B cell (primary cell): Measurements from ENCODE around the gene BHMT. TPM values are rescaled to one million over a fixed set of nuclear protein-coding genes. Genes with fewer than 3 reads are reported as not detected.

ENCODE experiments used
- ATAC-seq: fragments of 200-7000 bp; cut with Tn5 transposase; one replicate; pipeline ENCODE4 v1.10.0; 2021; ENCODE audit warnings: low read depth, mild to moderate bottlenecking, moderate number of reproducible peaks, moderate library complexity
- CTCF ChIA-PET: fragments of 350-600 bp; sonication (Branson Sonifier 250); formaldehyde crosslinking; loops from one replicate; lab custom pipeline; 2021; ENCODE audit warnings: antibody characterized with exemption, inconsistent platforms; lab: Charles Lee
- POLR2A ChIA-PET: fragments of 350-600 bp; sonication (Branson Sonifier 250); formaldehyde crosslinking; loops from one replicate; lab custom pipeline; 2021; ENCODE audit warnings: antibody characterized with exemption; lab: Charles Lee
- DNase-seq: peaks from one replicate; pipeline ENCODE4 v3.0.0; 2013
- H2AFZ ChIP-seq: 2 replicates; pipeline ENCODE4 v1.6.1; 2012; ENCODE audit warnings: mild to moderate bottlenecking, low read depth, low read length; ENCODE audit not compliant: insufficient read depth, poor library complexity, severe bottlenecking
- H3K27ac ChIP-seq, 2 donors: 1 replicate in 1 of 2; 2 replicates in 1 of 2; pipeline ENCODE4 v1.5.1; 2012 to 2013; ENCODE audit warnings: low read length in 2 of 2, mild to moderate bottlenecking in 2 of 2, moderate library complexity in 1 of 2
- H3K27me3 ChIP-seq, 4 experiments: fragments of 200-600 bp in 1 of 4; sonication (generic) in 1 of 4; replicated peaks in 1 of 4; 1 replicate in 2 of 4; 2 replicates in 2 of 4; pipeline versions ENCODE4 v1.6.1 to v1.7.0; 2013 to 2016; ENCODE audit warnings: low read length in 3 of 4, mild to moderate bottlenecking in 2 of 4, mixed read lengths in 1 of 4, moderate library complexity in 1 of 4; ENCODE audit not compliant: insufficient read depth in 4 of 4, control insufficient read depth in 3 of 4; ENCODE audit errors: control extremely low read depth in 1 of 4
- H3K36me3 ChIP-seq, 2 experiments: replicated peaks in 1 of 2; 1 replicate in 1 of 2; 2 replicates in 1 of 2; pipeline versions ENCODE4 v1.6.1 to v1.7.1; 2013; ENCODE audit warnings: low read length in 1 of 2; ENCODE audit not compliant: insufficient read depth in 2 of 2, control insufficient read depth in 1 of 2; ENCODE audit errors: control extremely low read depth in 1 of 2, extremely low read depth in 1 of 2
- H3K4me1 ChIP-seq, 2 donors: fragments of 200-600 bp in 1 of 2; sonication (generic) in 1 of 2; 1 replicate in 1 of 2; 2 replicates in 1 of 2; pipeline versions ENCODE4 v1.5.1 to v1.6.1; 2013 to 2017; ENCODE audit warnings: low read length in 2 of 2; ENCODE audit not compliant: control insufficient read depth in 2 of 2, insufficient read depth in 2 of 2
- H3K4me2 ChIP-seq: replicated peaks from 2 replicates; pipeline ENCODE3; 2012; ENCODE audit warnings: mild to moderate bottlenecking, low read depth, low read length; ENCODE audit not compliant: poor library complexity, severe bottlenecking
- H3K4me3 ChIP-seq, 5 experiments: fragments of 200-600 bp in 1 of 5; sonication (generic) in 1 of 5; 1 replicate in 3 of 5; 2 replicates in 2 of 5; pipeline versions ENCODE4 v1.5.1 to v1.7.0; 2011 to 2016; ENCODE audit warnings: low read length in 4 of 5, mild to moderate bottlenecking in 4 of 5, low read depth in 2 of 5, control low read depth in 1 of 5, moderate library complexity in 1 of 5; ENCODE audit not compliant: insufficient read depth in 1 of 5; ENCODE audit errors: control extremely low read depth in 1 of 5, extremely low read depth in 1 of 5
- H3K79me2 ChIP-seq: fragments of 200-600 bp; sonication (generic); one replicate; pipeline ENCODE4 v1.6.0; 2016; ENCODE audit warnings: low read length; ENCODE audit not compliant: control insufficient read depth, insufficient read depth
- H3K9ac ChIP-seq: fragments of 200-600 bp; sonication (generic); 2 replicates; pipeline ENCODE4 v1.6.1; 2017; ENCODE audit warnings: mild to moderate bottlenecking, low read length, moderate library complexity
- H3K9me3 ChIP-seq, 3 donors: one replicate each; pipeline versions ENCODE4 v1.6.1 to v1.7.1; 2013; ENCODE audit warnings: low read length in 2 of 3; ENCODE audit not compliant: control insufficient read depth in 2 of 3, insufficient read depth in 1 of 3; ENCODE audit errors: control extremely low read depth in 1 of 3
- H4K20me1 ChIP-seq: 2 replicates; pipeline ENCODE4 v1.6.0; 2012; ENCODE audit warnings: mild to moderate bottlenecking, low read length; ENCODE audit not compliant: insufficient read depth, control insufficient read depth, poor library complexity, severe bottlenecking
- H3K27ac Mint-ChIP-seq: one replicate; pipeline ENCODE4 v1.8.0; 2021; ENCODE audit warnings: mixed read lengths
- H3K27me3 Mint-ChIP-seq: one replicate; pipeline ENCODE4 v1.8.0; 2021; ENCODE audit warnings: mixed read lengths
- H3K4me1 Mint-ChIP-seq: one replicate; pipeline ENCODE4 v1.8.0; 2021; ENCODE audit warnings: mixed read lengths
- H3K4me3 Mint-ChIP-seq: one replicate; pipeline ENCODE4 v1.8.0; 2021; ENCODE audit warnings: mixed read lengths
- H3K9me3 Mint-ChIP-seq: one replicate; pipeline ENCODE4 v1.8.0; 2022; ENCODE audit warnings: mixed read lengths; ENCODE audit not compliant: insufficient read depth
- EZH2 ChIP-seq: IDR thresholded peaks from 2 replicates; pipeline ENCODE4 v1.6.1; 2012; ENCODE audit warnings: borderline replicate concordance, low read depth, mild to moderate bottlenecking, moderate library complexity, low read length; ENCODE audit not compliant: insufficient read depth, poor library complexity, severe bottlenecking
- WGBS: methylation state at CpG from one replicate; pipeline ENCODE4 v1.1.5; 2013; ENCODE audit warnings: missing lambda C conversion rate; ENCODE audit not compliant: insufficient coverage; 5-methylcytosine and 5-hydroxymethylcytosine counted together
- intact Hi-C: fragments of 100-400 bp; cut with micrococcal nuclease; formaldehyde crosslinking; loops from one replicate; pipeline ENCODE4 v1.10.0; 2022
- polyA plus RNA-seq: library from polyadenylated mRNA; depleted of rRNA; stranded (reverse); fragments of >200 nt; gene quantifications from 2 replicates; pipeline ENCODE4 v1.2.3, GENCODE V29; 2012
- total RNA-seq, 2 donors: library from RNA; stranded (reverse); fragments of 120-200 nt in 1 of 2; gene quantifications; 1 replicate in 1 of 2; 2 replicates in 1 of 2; pipeline versions ENCODE4 v1.2.3 to v1.2.4, GENCODE V29; 2013 to 2022
- TF ChIP-seq, protein P1 (sequence below): fragments of 200-600 bp; IDR thresholded peaks from one replicate; pipeline ENCODE4 v1.8.0; 2022; ENCODE audit warnings: antibody characterized with exemption, mild to moderate bottlenecking

BHMT gene
- total and polyA plus RNA-seq, 2 donors (not counting 1 experiment from before 2014, with no cell fraction given): not detected

DNA sequence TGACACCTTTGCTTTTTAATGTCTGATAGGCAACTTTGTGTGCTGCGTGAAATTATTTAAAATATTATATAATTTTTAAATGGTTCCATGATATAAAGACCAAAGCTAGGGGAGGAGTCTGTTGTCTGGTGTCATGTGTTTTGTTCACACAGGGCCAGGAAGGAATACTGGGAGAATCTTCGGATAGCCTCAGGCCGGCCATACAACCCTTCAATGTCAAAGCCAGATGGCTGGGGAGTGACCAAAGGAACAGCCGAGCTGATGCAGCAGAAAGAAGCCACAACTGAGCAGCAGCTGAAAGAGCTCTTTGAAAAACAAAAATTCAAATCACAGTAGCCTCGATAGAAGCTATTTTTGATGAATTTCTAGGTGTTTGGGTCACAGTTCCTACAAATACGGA, 19.2 kb downstream of the BHMT start:
- Mint-ChIP-seq H3K4me3 (no peak overlapping the region), H3K27ac (no peak overlapping the region), H3K4me1 (peaks cover 8% of the 10 kb centered on the region), H3K9me3 (no peaks in the 10 kb centered on the region), H3K27me3 (peaks cover 12% of the 10 kb centered on the region)
- no peaks in the 10 kb centered on the region for H4K20me1 ChIP-seq
- TF ChIP-seq, protein P1, sequence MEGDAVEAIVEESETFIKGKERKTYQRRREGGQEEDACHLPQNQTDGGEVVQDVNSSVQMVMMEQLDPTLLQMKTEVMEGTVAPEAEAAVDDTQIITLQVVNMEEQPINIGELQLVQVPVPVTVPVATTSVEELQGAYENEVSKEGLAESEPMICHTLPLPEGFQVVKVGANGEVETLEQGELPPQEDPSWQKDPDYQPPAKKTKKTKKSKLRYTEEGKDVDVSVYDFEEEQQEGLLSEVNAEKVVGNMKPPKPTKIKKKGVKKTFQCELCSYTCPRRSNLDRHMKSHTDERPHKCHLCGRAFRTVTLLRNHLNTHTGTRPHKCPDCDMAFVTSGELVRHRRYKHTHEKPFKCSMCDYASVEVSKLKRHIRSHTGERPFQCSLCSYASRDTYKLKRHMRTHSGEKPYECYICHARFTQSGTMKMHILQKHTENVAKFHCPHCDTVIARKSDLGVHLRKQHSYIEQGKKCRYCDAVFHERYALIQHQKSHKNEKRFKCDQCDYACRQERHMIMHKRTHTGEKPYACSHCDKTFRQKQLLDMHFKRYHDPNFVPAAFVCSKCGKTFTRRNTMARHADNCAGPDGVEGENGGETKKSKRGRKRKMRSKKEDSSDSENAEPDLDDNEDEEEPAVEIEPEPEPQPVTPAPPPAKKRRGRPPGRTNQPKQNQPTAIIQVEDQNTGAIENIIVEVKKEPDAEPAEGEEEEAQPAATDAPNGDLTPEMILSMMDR: no peak
- no peak for TF ChIP-seq EZH2
- no peak overlapping the region for H3K4me2 ChIP-seq
- no peaks in the 10 kb centered on the region for H3K79me2 ChIP-seq
- POLR2A ChIA-PET: no interaction called here
- H3K9ac ChIP-seq: no peak overlapping the region
- H3K4me3 ChIP-seq: no peak overlapping the region
- CTCF ChIA-PET: no interaction called here
- 100% methylated on average over 3 of the region's 6 CpGs for WGBS
- DNase-seq: no peak
- no peak for ATAC-seq
- H3K36me3 ChIP-seq: no peaks in the 10 kb centered on the region
- H3K27me3 ChIP-seq: peaks cover 0 to 3% (median 0%) of the 10 kb centered on the region in 4 experiments
- H3K9me3 ChIP-seq: no peaks in the 10 kb centered on the region
- H2AFZ ChIP-seq: no peak overlapping the region
- intact Hi-C loops: loop anchor here (10.0 kb wide), 1 partner anchor 836 kb away; the partner anchor contains the start of gene AP3B1
- H3K4me1 ChIP-seq: peaks cover 7 to 10% of the 10 kb centered on the region in 2 donors
- no peak overlapping the region for H3K27ac ChIP-seq

DNA sequence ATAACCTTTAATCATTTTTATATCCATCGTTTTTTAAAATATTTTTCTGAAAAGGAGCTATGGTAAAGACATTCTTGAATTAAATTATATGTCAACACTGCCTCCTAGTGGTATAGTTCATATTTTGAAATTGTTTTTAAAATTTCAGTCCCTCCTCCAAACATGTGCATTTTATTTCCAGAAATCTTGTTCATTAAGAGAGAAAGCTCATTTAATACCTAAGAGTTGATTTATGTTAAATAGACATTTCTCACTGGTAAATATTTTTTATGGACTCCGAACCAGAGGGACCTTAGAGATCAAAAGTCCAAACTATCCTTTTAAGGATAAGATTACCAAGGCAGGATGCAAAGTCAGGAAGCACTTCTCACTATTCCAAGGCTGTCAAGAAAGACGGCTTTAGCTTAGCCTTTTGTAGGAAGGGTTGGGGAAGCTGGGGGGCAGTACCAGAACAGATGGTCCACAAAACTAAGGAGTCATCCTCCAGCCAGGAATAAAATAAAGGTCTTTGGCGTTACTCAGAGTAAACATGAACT, 21.6 kb downstream of the BHMT start:
- H3K36me3 ChIP-seq: no peaks in the 10 kb centered on the region
- H3K27me3 ChIP-seq: peaks cover 0 to 3% (median 0%) of the 10 kb centered on the region in 4 experiments
- H3K27ac ChIP-seq: no peak overlapping the region
- ChIA-PET POLR2A (interaction anchor here (0.6 to 0.7 kb wide), 3 partner anchors 149 to 844 kb away, joined by 3 to 8 read pairs (median 7); no protein-coding TSS in a partner anchor), CTCF (interaction anchor here (0.6 to 5.1 kb wide), 56 partner anchors 8 to 1983 kb away, joined by 3 to 85 read pairs (median 4); partner anchors contain the start of gene ARSB)
- 0% methylated on average over 1 of the region's 4 CpGs for WGBS
- no peaks in the 10 kb centered on the region for H3K79me2 ChIP-seq
- intact Hi-C loops: loop anchor here (1.0 to 10.0 kb wide), 5 partner anchors 112 to 838 kb away; partner anchors contain the start of gene AP3B1
- H3K4me1 Mint-ChIP-seq: peaks cover 8% of the 10 kb centered on the region
- peaks cover 7 to 10% of the 10 kb centered on the region in 2 donors for H3K4me1 ChIP-seq
- H4K20me1 ChIP-seq: no peaks in the 10 kb centered on the region
- peak overlapping the region; percentile 1 for H3K9ac ChIP-seq
- peak overlapping the region; percentile 40 for H2AFZ ChIP-seq
- H3K27me3 Mint-ChIP-seq: peaks cover 8% of the 10 kb centered on the region
- H3K4me3 ChIP-seq: peak overlapping the region in 1 of 5 experiments; percentile 0
- ATAC-seq: no peak
- H3K27ac Mint-ChIP-seq: no peak overlapping the region
- H3K4me3 Mint-ChIP-seq: peak overlapping the region; percentile 26
- peak overlapping the region; percentile 37 for H3K4me2 ChIP-seq
- H3K9me3 Mint-ChIP-seq: no peaks in the 10 kb centered on the region
- peak; percentile 54 for DNase-seq
- TF ChIP-seq, protein P1: peak; percentile 81
- no peak for TF ChIP-seq EZH2
- H3K9me3 ChIP-seq: no peaks in the 10 kb centered on the region
